Activated T-cell treated with anti-CD3 and anti-CD28 coated beads for 48 hours (primary cell): Measurements from ENCODE around the gene AFF4.
"Not testable (repeated sequence)": the region's sequence is repeated elsewhere in the genome, so short reads cannot be mapped to it uniquely, and the experiment has no call there.

Source experiments
- DNase-seq: peaks from one replicate; pipeline ENCODE4 v3.0.0-alpha.2; 2020; ENCODE audit warnings: low read depth

The AFF4 gene

DNA sequence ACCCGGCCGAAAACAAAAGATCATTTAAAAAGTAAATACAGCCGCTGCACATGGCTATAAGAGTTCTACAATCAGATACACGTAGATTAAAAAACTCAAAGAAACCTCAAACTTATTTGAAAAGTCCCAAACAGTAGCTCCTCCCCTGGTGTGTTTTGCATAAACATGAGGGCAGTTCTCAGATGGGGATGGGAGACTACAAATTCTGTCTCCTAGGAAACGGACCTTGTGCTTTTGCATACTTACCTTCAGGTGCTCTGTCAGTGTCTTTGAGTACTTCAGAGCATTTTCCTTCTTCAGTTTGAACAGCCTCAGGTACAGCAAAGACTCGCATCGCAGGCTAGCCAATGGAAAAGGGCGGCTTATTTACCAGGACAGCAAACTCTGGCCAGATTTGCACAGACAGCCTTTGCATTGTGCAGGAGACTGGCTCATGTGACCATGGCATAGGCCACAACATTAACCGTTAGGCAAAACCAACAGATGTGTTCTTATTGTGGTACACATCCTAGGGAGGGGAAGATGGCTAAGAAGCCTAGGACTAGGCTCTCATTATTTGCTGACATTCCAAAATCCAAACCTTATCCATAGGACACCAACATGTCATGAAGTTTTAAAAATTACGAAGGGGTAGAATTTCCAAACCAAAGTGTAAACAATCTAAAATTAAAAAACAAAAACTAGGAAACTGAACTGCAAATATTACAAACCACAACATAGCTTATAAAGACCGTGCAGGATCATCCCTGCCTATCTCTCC is 77.2 kb downstream of the AFF4 start:
- no peak for DNase-seq

GRCh38 chr5:132884548-132884947 is 78.9 kb downstream of the AFF4 start:
- DNase-seq = no peak

- no peak for DNase-seq
These were observed 80.1 kb downstream of the AFF4 start for GRCh38 chr5:132883261-132883834.

- no peak for DNase-seq
These were observed 85.5 kb downstream of the AFF4 start for GRCh38 chr5:132877938-132878337.

- no peak for DNase-seq
These were observed 86.0 kb downstream of the AFF4 start for GRCh38 chr5:132877466-132877865.

GRCh38 chr5:132876020-132876759 is 87.2 kb downstream of the AFF4 start:
- no peak for DNase-seq

GRCh38 chr5:132873930-132874271 is 89.5 kb downstream of the AFF4 start:
- no peak for DNase-seq

DNA sequence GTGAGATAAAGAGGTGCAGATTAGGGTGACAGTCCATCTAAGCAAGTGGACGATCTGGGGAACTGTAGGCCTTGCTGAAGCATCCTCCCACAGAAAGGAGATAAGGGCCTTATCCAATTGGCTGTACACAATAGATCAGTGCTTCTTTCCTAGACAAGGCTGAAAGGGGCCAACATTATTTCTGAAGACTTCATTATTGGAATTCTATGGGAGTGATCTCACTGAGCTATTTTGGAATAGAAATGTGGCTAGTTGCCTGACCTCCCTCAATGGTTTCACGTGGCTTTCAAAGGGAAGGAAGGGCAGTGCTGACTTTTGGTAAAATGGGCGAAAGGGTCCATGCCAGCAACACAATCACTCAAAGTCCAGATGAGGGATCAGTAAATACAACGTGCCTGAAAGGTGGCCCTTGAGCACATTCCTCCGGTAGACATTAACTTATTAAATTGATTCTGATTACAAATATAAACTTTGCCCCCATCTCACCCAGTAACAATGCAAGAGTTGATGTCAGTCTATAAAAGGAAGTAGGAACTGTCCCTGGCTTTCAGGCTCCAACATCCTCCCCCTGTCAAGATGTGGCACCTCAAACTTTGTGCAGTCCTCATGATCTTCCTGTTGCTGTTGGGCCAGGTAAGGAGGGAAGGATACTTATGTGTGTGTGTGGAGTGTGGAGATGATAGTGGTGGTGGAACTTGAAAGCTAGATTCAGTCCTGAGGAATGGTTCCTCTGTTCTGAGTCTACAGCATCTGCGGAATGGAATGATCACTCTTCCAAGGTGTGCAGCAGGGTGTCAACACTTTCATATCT is 90.1 kb downstream of the AFF4 start, which contains the start of gene LEAP2:
TSS of gene LEAP2 (plus strand) at position 550 of the 811 bp plus-strand sequence. CDS start at position 577, 27 bp downstream.
- DNase-seq = no peak

DNA sequence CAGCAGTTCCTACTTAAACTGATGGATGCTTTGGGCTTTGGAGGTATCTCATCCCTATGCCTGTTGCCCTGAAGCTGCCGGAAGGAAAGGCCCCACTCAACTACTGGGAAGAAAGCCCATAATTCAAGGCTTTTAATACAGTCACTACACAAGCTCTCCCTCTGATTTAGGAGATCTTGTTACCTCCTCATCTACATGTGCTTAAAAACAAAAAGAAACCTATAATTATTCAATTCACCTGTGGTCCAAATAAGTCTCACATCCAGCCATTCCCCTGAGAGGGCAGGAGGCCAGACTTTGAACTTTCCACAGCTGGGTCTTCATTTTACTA is 90.7 kb downstream of the AFF4 start:
- no peak for DNase-seq

DNA sequence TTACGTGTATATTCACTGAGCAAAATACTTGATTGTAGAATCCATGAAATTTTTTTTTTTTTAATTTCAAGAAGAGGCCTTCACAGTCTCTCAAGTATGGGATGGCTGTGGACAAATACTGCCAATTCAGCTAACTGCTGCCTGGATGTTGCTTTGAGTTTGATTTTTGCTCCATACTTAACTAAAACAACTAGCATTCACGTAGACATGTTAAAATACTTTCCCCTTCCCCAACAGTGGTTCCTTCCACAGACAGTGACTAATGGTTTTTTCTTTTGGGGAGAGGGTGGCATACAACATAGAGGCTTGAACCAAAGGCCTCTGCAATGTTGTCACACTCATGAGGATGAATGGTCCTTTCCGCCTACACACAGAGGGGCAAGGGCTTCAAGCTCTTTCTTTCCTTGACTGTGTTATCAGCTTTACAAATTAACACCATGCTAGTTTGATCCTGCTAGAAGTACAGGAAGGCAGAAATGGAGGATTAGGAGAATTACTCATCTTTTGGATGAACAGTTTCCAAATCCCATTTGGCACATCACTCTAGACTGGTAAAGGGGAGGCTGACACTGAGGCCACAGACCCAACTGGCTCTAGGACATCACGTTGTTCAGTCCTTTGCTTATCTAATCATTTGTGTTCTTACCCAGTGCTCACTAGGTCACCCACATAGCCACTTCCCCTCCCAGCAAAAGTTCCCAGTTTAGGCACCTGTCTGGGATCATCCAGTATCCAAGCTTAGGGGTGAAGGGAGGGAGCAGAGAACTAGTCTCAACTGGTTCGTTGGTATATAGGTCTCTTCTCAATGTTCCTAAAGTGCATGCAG is 91.8 kb downstream of the AFF4 start:
- DNase-seq = no peak

- DNase-seq = no peak
These were observed 92.6 kb downstream of the AFF4 start for GRCh38 chr5:132870801-132871200.

DNA sequence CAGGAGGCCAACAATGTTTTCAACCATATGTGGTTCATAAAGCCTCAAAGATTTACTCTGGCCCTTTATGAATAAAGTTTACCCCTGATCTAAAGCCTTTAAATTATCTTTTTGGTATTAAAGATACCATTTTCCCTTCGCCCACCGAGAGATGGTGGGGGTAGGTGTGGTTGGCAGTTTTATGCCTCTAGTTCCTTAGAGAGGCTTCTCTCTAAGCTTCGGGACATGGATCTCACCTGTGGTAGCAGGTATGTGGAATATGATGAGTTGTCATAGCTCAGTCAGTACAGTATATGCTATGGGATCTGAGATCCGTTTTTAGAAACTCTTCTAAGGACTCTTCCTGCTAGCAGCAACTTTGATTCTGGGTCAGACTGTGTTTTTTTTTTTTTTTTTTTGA is 94.7 kb downstream of the AFF4 start:
- DNase-seq = no peak

DNA sequence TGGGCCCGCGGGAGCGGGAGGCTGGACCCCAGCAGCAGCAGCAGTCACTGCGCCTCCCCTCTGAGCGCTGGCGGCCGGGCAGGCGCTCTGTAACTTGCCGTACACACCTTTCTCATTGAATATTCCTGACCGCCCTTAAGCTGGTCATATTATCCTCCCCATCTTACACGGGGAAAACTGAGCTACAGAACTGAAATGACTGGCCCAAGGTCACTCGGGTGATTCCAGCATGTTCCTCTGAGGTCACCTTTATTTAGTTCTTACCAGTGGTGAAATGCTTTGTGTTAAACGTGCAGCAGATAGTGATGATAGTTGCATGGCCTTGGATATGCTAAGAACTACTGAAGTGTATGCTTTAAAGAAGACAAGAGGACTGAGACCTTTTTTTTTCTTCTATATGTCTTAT is 96.4 kb downstream of the AFF4 start:
- DNase-seq = no peak

- DNase-seq = peak; percentile 83
These were observed 96.9 kb downstream of the AFF4 start, which contains the start of the genes GDF9 and UQCRQ for GRCh38 chr5:132866342-132867045. Gene GDF9 (minus strand): TSS chr5:132866469. CDS start chr5:132864533, 1,936 bp downstream. Gene UQCRQ (plus strand): TSS chr5:132866642. CDS start chr5:132866882, 240 bp downstream.

- DNase-seq = no peak
These were observed 97.6 kb downstream of the AFF4 start for GRCh38 chr5:132865668-132866341.

DNA sequence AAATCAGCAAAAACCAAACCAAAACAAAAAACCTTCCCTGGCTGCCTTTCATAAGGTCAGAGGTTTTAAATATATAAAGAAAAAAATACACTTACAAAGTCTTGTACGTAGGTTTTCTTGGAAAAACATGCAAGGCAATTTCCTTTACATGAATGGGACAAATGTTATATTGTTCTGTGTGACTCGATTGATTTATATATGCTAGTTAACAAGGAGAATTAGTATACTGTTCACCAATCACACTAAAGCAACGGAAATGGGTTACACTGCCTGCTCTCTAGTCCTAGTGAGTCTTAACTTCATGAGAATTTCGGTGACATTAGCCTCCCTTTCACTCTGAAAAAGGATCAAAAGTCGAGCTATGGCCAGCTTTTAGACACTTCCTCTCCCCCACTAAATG is 102.7 kb downstream of the AFF4 start:
- no peak for DNase-seq

DNA sequence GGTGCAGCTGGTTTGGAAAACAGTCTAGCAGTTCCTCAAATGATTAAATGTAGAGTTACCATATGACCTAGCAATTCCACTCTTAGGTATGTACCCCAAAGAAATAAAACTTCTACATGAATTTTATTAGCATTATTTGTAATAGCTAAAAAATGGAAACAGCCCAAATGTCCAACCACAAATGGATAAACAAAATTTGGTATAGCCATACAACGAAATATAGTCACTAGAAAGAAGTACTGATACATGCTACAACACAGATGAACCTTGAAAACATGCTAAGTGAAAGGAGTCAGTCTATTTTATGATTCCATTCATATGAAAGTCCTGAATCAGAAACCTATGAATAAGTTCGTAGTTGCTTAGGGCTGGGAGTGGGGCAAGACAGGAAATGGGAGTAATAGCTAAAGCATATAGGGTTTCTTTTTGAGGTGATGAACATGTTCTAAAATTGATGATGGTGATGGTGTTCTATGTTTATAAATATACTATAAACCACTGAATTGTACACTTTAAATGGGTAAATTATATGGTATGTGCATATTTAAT is 103.5 kb downstream of the AFF4 start:
- DNase-seq = no peak

DNA sequence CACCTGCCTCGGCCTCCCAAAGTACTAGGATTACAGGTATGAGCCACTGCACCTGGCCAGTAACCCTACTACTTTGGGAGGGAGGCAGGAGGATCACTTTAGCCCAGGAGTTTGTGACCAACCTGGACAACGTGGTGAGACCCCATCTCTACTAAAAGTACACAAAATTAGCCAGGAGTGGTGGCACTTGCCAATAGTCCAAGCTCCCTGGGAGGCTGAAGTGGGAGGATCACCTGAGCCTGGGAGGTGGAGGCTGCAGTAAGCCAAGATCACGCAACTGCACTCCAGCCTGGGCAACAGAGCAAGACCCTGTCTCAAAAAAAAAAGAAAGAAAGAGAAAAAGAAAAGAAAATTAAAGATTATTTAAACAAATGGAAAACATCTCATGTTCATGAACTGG is 107.4 kb downstream of the AFF4 start:
- DNase-seq = no peak

GRCh38 chr5:132854992-132855391 is 108.4 kb downstream of the AFF4 start:
- DNase-seq = not testable (repeated sequence)

DNA sequence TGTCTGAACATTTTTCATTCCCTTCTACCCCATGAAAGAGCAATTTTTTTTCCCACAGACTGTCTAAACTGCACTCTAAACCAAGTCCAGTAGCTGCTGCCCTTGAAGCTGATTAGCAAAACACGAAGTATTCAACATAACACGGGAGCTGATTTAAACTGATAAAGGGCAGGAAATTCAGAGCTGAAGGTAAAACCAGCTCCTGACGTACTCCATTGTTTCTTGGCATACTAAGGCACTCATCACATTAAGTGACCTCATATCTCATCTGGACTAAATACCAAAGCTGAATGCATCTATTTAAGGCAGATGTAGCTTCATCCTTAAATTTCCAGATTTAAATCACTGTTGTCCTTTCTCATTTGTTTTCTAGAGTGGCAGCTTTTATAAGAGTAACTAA is 109.1 kb downstream of the AFF4 start:
- DNase-seq = no peak
